GM19455 (cell line): ENCODE data around the gene PGM5.
"Not testable (repeated sequence)": the region's sequence is repeated elsewhere in the genome, so short reads cannot be mapped to it uniquely, and the experiment has no call there.

Source experiments
- ATAC-seq: cut with Tn5 transposase; IDR thresholded peaks from one replicate; pipeline ENCODE4 v1.9.1; 2021; ENCODE audit not compliant: unreplicated experiment

PGM5 gene

DNA sequence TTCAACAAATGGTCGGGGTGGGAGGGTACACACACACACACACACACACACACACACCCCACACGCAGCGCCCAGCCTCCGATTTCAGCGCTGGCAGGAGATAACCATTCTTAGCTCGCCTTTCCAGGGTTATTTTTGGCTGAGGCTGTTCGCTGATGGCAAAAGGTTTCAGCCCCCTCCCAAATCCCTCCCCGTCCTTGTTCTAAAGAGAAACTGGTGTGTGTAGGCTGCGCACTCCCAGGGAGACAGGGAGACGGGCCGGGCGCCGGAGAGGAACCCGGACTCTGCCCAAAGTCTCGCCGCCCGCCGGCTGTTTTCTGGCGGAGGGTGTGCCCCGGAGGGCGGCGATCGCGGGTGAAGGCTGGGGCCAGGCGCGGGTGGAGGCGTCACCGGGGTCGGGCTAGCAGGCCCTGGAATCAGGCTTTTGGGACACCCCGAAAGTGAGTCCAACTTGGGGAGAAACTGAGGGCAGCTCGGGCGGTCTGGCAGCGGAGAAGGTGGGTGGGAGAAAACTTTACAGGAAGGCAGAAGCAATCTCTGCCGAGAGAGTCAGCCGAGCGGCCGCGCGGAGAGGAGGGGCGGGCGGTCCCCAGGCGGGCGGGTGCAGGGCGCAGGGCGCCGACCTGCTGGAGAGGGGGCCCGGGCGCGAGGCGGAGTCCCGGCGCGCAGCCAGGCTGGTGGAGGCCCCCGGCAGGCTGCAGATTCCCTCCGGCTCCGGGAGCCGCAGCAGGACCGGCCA, at the start of gene PGM5:
PGM5 (plus strand) TSS at position 232 of the 739 bp plus-strand sequence. CDS start 517 bp downstream, outside the sequence.
- ATAC-seq = not testable (repeated sequence)

DNA sequence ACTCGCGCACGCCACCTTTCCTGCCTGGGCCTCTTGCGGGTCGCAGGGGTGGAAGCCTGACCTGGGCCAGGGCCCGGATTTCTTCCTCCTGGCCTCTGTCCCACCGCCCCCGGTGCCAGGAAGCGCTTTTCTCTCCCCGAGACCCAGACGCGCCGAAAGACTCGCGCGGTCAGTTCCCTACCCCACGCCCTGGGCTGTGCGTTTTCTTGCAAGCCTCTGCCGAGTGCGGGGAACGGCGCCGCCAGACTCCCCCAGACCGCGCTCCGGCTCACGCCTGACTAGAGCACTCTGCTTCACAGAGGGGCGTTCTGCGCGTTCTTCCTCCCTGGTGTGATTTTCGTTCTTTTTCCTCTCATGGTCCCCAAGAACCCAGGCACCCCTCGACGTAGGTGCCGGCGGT, 49.3 kb upstream of the PGM5 start:
- ATAC-seq = not testable (repeated sequence)

DNA sequence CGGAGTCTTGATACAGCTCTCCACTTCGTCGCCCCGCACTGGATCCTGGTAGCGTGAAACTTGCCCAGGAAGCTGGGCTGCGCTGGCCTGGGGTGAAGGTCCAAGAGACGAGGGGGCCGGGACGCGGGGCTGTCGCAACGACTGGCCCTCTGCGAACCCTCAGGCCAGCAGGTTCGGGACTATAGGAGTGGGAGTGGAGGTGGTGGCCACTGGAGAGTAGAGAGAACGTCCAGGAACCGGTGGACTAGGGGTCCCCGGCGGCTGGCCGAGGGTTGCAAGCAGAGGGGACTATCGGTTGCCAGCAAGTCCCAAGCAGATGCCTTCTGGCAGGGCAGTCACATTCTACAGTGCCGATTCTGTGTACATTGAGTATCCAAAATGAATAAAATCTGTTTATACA, 48.8 kb upstream of the PGM5 start:
- not testable (repeated sequence) for ATAC-seq

DNA sequence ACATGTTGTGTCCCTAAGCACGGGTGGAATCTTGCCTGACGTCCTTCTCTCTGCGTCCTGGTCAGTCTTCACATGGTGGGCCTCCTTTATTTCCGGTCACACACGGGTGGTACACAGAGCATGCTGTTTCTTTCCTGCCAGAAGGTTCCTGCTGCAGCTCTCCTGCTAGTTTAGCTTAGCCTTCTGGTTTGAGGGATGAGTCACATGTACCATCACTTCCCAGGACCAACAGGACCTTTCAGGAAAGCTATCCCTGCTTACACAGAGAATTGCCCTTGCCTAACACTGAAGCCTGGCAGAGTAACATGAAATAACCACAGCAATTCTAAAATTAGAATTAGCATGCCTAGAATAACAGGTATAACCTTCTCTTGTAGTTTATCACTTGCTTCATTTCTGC, 45.2 kb upstream of the PGM5 start:
- ATAC-seq = not testable (repeated sequence)

DNA sequence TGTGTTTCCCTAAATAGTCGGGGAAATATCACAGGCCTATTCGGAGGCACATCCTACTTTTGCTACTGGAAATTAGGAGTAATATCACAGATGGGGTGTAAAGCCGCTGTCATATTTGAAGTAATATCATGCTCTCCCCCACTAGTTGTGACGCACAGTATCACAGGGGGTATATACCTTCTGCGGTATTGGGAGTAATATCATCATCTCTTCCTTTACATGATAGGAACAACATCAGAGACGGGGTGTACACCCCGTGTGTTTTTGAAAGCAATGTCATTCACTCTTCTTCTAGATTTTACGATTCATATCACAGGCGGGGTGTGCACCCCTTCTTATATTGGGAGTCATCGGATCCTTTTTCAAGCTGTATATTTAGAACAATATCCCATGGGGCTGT, 38.2 kb upstream of the PGM5 start:
- ATAC-seq = not testable (repeated sequence)

DNA sequence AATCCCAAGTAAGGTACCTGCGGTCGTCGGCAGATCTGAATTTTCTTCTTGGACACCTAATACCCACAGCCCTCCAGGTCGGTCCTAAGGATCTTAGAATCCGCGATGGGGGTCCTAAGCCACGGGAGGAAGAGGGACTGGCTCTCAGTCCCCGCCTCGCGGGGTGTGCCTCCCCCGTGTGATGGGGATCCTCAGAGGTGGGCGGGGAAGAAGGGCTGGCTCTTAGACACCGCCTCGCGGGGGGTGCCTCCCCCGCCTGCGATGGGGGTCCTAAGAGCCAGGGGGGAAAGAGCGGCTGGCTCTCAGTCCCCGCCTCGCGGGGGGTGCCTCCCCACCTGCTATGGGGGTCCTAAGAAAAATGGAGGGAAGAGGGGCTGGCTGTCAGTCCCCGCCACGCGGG, 32.7 kb upstream of the PGM5 start:
- not testable (repeated sequence) for ATAC-seq

DNA sequence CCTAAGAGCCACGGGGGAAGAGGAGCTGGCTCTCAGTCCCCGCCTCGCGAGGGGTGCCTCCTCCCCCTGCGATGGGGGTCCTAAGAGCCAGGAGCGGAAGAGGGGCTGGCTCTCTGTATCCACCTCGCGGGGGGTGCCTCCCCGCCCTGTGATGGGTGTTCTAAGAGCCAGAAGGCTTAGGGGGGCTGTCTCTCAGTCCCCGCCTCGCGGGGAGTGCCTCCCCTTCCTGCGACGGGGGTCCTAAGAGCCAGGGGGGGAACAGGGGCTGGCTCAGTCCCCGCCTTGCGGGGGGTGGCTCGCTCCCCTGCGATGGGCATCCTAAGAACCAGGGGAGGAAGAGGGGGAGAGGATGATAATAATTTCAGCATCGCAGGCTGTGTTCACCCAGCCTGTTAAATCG, 31.9 kb upstream of the PGM5 start:
- not testable (repeated sequence) for ATAC-seq

DNA sequence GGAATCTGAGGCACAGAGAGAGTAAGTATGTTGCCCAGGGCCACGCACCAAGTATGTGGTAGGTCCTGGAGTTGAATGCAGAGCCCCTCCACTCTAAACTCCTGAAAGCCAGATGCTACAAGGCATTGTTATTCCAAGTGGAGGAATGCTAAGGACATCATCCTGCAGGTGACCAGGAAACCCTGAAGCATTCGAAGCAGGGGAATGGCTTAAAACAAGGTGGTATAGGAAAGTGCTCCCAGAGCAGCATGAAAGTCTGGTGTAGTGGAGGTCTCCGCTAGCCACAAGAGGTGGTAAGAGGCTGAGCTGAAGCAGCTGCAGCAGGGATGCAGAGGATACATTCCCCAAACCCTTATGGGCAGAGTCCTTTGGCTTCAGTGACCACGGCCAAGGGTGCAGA, 27.3 kb upstream of the PGM5 start:
- not testable (repeated sequence) for ATAC-seq

DNA sequence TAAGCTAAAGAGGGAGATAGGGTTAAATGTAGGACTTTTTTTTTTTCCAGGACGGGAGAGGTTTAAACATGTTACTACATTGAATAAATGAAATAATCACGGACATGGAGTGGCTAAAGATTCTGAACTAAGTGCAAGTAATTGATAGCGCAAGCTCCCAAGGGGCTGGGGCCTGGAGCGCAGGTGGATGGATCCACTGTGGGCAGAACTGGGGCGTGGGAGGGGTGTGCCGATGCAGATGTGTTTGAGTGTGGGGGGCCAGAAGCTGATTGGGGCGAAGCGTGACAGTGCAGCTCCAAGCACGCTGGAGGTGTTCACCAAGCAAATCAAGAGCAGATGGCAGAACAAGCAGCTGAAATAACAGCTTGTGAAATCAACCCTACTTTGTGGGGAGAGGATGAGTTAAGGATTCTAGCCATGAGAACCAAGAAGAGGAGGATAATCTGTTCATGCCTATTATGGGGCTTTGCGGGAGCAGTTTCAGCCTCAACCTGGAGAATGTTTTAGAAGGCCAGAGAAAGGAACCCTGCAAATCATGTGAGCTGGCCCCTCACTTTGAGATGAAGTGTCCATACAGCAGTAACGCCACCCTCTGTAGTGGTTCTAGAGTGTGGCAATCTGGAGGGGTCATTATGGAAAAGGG, 25.8 kb upstream of the PGM5 start:
- ATAC-seq = not testable (repeated sequence)

DNA sequence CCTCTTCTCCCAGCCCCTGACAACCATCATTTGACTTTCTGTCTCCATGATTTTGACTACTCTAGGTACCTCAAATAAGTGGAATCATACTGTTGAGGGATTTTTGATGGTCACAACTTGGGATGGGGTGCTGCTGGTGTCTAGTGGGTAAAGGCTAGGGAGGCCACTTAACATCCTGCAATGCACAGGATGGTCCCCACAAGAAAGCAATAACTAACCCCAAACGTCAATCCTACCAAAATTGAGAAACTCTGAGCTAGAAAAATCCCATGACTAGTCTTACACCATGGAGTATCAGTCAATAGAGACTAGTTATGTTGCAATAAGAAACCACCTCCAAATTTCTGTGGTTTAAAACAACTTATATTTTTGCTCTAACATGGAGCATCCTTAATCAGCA, 24.3 kb upstream of the PGM5 start:
- not testable (repeated sequence) for ATAC-seq

DNA sequence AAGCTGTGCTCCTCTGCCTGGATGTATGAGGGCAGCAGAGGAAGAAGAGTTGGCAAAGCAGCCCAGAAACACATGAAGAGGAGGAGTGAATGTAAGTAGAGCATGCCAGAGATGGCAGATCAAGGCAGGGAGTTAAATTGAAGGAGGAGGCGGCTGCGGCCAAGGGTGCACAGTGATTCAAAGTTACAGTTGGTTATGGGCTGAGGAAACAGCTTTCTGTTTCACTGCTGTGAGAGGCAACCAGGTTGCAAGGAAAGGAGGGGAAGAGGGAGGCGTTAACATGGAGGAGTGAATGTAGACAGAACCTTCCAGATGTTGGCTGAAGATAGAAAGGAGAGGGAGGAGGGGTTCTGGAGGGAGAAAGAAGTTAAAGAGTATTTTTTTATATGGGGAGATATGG, 20.5 kb upstream of the PGM5 start:
- ATAC-seq = not testable (repeated sequence)

DNA sequence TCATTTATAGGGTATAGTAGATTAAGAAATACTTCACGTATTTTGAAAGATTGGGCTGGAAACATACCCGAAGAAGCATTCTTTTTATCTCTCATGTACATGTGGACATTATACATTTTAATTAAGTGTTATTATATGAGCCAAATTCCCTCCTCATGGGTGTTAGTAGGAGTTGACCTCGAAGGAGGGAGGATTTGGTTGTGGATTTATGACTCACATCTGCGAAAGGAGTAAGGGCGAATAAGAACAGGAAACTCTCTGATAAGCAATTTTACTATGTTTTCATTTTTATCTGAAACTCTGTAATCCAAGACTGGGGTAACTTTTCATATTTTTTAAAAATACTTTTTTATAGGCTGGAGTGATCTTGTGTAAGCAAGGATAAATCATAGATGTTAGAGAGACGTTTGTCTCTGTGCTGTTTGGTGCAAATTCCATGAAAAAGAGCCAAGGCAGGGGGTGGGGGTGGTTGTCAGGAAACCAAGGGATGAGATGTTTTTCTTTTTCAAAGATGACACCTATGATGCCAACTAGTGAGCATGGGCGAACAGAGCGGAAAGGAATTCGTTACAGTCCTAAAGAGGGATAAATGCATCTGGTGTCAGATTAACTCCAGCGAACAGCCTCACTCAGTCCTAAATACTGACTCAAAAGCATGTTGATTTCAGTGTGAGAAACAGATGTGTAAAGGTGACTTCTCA, 19.6 kb upstream of the PGM5 start:
- not testable (repeated sequence) for ATAC-seq

DNA sequence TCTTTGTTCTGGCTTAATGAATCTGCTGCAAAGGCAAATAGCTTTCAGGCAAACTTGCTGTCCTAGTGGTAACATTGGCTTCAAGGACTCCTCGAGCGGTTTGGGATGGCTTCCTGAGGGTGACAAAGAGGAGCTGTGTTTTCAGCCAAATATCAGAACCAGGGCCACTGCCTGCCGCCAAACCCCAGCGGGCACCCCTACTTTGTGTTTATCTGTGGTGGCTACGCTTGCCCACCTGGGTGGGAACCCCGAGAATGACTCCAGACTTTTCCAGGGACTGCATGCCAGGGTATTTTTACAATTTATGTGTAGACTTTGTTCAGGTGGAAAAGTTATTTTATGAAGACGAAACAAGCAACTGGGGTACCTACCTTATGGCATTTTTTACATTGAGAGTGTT, 18.4 kb upstream of the PGM5 start:
- ATAC-seq = not testable (repeated sequence)

DNA sequence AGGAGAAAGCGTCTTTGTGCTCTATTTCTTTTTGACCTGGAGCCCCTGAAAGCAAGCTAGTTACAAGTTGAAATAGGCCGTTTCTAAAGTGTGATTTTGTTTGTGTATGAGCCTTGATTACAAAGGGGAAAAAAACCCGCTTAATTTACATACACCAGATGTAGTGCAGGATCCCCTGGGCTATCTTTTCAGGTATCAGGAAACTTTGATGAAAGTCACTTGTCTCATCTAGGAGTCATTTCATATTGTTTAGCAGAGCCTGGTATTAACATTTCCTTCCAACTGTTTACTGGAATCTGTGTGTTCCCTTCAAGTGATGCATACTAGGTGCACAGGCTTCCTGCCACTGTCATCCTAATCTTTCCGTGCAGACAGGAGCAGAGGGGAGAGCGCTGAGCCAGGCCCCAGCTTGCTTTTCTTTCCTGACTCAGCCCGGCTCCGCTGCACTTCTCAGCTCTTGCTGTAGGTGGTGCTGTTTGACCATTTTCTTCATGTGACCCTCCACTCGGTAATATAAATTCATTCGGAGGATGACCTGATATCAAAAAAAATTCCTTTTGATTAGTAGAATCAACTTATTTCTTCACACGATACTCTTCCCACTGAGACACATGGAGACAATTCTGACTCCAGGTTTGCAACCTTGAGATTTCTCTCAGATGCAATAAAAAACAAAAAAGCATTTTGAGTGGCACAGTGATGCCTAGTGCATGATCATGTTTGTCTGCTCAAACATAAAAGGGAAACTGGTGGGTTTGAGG, 14.0 kb upstream of the PGM5 start:
- peak; percentile 73 for ATAC-seq

DNA sequence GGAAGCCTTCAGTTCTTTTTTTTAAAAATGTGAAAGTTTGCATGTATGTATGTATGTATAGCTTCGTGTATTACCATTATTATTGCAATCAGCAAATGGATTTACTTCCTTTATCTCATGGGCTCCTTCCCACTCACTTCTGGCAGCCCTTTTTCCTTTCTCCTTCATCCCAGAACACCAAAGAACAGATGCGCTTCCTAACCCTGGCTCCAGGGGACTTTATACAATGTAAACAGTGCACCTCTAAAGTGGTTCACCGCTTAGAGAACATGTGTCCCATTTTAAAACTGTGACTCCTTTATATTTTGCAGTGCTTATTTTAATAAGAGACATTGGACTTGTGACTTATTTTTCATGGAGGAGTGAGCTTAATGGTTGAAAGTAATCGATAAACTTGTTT, 13.2 kb upstream of the PGM5 start:
- not testable (repeated sequence) for ATAC-seq

DNA sequence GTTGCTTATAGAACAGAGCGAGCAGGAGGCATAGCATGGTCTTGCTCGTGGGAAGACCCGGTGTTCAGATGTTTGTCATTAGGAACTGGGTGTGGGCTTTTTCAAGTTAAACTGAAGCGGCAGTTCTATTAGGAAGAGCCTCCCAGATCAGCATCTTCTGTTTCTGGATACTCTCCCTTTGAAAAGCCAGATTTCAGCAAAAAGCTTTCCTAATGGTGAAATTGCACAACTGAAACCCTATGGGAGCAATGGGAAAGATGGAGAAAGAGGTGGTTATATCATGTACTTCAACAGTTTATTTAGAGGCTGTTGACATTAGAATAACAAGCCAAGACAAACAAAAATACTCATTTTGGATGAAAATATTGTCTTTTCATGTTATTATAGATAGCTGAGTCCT, 12.4 kb upstream of the PGM5 start:
- ATAC-seq = not testable (repeated sequence)

DNA sequence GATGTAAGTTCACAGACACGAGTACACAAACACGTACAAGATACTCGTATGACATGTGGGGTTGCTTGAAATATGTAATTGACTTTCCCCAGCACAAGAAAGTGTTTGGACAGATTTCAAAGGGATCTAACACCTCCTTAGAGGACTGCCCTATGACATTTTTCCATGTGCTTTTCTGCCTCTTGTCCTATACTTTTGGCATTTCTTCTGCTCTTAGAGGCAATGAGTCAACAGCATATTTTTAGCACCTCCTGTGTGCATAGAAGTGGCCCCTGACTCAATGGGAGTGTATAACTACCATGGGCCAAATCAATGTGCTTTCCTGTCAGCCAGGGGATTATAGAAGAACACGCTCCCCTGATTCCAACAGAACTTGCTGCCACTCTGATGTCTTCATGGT, 4.7 kb upstream of the PGM5 start:
- ATAC-seq = not testable (repeated sequence)

DNA sequence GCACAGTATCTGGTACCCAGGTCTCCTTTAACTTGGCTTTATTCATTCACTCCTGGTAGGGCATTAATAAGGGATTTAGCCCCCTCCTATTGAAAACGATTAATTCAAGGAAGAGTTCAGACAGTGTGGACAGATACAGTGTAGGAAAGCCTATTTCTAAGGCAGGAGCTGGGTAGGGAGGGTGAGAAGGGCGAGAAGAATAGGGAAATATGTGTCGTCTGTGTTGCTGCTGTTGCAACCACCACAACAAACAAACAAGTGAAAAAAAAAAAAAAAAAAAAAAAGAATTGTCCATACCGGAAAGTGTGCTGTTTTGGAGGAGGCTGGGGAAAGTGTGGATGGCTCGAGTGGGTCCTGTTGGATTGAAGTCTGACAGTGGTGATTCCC, 425 bp upstream of the PGM5 start:
- ATAC-seq = not testable (repeated sequence)

DNA sequence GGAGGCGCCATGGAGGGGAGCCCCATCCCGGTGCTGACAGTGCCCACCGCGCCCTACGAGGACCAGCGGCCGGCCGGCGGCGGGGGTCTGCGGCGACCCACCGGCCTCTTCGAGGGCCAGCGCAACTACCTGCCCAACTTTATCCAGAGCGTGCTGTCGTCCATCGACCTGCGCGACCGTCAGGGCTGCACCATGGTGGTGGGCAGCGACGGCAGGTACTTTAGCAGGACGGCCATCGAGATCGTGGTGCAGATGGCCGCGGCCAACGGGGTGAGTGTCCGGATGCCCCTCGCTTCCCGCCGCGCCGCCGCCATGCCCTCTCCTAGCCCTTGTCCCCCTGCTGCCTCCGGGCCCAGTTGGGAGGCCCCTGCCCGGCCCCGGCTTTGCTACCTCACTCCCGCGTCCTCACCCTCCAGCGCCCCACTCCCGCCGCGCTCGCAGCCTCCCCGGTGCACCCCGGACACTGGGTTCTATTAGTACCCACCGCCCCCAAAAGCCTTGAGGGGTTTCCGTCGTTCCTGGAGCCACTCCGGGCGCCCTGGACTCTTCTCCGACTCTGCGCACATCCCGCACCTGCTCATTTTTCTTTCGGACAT, 806 bp downstream of the PGM5 start:
- not testable (repeated sequence) for ATAC-seq

DNA sequence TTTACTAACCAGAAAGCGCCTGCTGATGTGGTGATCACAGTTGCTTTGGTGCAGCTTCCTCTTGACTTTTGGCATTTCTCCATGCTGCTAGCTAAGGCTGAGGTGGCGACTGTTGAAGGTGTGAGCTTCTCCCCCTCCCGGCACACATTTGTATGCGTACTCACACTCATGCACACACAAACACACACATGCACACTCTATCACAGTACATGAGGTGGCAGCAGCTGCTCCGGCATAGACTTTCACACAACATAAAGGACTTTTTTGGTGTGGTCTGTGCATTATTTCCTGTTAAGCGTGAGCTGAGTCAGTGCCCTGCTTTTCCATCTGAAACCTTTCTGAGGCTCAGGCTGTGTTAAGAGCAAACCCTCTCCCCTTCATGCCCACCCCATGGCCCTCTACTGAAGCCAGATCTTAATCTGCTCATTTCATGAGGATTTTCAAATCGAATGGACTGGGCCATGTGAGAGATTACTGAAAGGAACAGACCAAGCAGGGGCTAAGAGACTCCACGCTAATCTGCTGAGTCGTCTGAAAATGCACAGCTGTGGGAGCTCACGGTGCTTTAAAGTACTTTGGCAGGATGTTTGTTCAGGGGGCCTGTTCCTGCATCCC, 10.6 kb downstream of the PGM5 start:
- not testable (repeated sequence) for ATAC-seq
